ENCODE data around the gene ETNK2. TPM values are rescaled to one million over a fixed set of nuclear protein-coding genes. Genes with fewer than 3 reads are reported as not detected.

Gene ETNK2
- total and polyA plus RNA-seq, 2 of the 8 experiments (the other 6 are each of a cell fraction or from before 2014, with no cell fraction given): 20.1 to 26.7 TPM

GRCh38 chr1:204170494-204171155 lies 18.8 kb upstream of the ETNK2 start:
- Histone ChIP-seq H3K9me3 (ENCODE audit: insufficient read depth in 2 of 2, low read depth in 1 of 2, low read length in 1 of 2) (peaks cover 18 to 25% of the 10 kb centered on the region in 2 experiments), H4K91ac (replicated peaks; ENCODE audit: insufficient read length, low read length) (no peak overlapping the region), H3K23ac (ENCODE audit: insufficient read length) (no peak overlapping the region), H2AK5ac (ENCODE audit: low read depth, low read length) (no peak overlapping the region), H2BK120ac (replicated peaks; ENCODE audit: low read depth, low read length) (no peak overlapping the region), H3K36me3 (ENCODE audit: control insufficient read depth in 2 of 4, insufficient read depth in 4 of 4, low read length in 3 of 4) (no peaks in the 10 kb centered on the region; a peak in 1 of 8 replicates), H2BK20ac (ENCODE audit: low read length) (no peak overlapping the region), H3K56ac (replicated peaks; ENCODE audit: insufficient read length, low read depth, low read length) (no peak overlapping the region), H3K4me2 (ENCODE audit: insufficient read depth in 1 of 2, low read depth in 2 of 2, low read length in 2 of 2) (no peak overlapping the region), H3K27ac (ENCODE audit: low read depth, low read length) (no peak overlapping the region), H3K23me2 (ENCODE audit: low read depth, low read length) (no peaks in the 10 kb centered on the region), H3K4ac (replicated peaks; ENCODE audit: insufficient read length, low read depth, low read length) (no peak overlapping the region), H3K79me2 (ENCODE audit: control insufficient read depth in 1 of 2, insufficient read depth in 2 of 2, low read length in 2 of 2) (no peaks in the 10 kb centered on the region), H3K27me3 (replicated peaks in 1 of 4; ENCODE audit: control insufficient read depth in 3 of 4, extremely low read depth in 1 of 4, insufficient read depth in 3 of 4, low read length in 3 of 4) (0 out of 7 replicates have a peak, but pooled peaks cover 0 to 2% (median 0%) of the 10 kb centered on the region in 4 experiments), H2BK15ac (ENCODE audit: low read length) (no peak overlapping the region), H3K79me1 (ENCODE audit: low read depth, low read length) (no peaks in the 10 kb centered on the region), H2BK12ac (ENCODE audit: low read depth, low read length) (no peak overlapping the region), H2BK5ac (ENCODE audit: low read depth, low read length) (no peak overlapping the region), H4K5ac (ENCODE audit: insufficient read length, low read depth, low read length) (no peak overlapping the region), H3K14ac (ENCODE audit: insufficient read length) (no peak overlapping the region), H2AFZ (ENCODE audit: low read length) (no peak overlapping the region), H4K20me1 (replicated peaks in 1 of 2; ENCODE audit: control insufficient read depth in 1 of 2, insufficient read depth in 2 of 2, low read length in 2 of 2) (no peaks in the 10 kb centered on the region), H4K8ac (ENCODE audit: extremely low read depth, insufficient read depth, low read length) (no peak overlapping the region), H3K4me3 (ENCODE audit: extremely low read depth in 1 of 4, insufficient read depth in 2 of 4, low read depth in 3 of 4, low read length in 4 of 4) (no peak overlapping the region), H3K4me1 (replicated peaks in 1 of 4; ENCODE audit: control insufficient read depth in 3 of 4, insufficient read depth in 4 of 4, low read length in 3 of 4) (no peaks in the 10 kb centered on the region), H3K9ac (replicated peaks in 1 of 4; ENCODE audit: extremely low read depth in 1 of 4, low read depth in 3 of 4, low read length in 3 of 4) (no peak overlapping the region), H3K18ac (ENCODE audit: extremely low read depth, low read length) (no peak overlapping the region)
- no peak for DNase-seq (ENCODE audit: low read depth in 1 of 2, low spot score in 2 of 2)
- CTCF ChIA-PET (ENCODE audit: partially characterized antibody): interaction anchor here (0.6 to 10.6 kb wide), 6 partner anchors 10 to 106 kb away, joined by 3 to 106 read pairs (median 5); partner anchors contain the start of gene GOLT1A
- WGBS, 2 experiments (ENCODE audit: extremely low coverage in 1 of 2, insufficient coverage in 1 of 2, insufficient read length in 1 of 2, insufficient replicate concordance in 2 of 2, low coverage in 1 of 2, low lambda C conversion rate in 2 of 2, missing lambda C conversion rate in 1 of 2): 91% methylated on average over 3 of the region's 3 CpGs; no CpG with 5 or more reads in 1 of the 2 experiments
- POLR2A ChIA-PET (ENCODE audit: partially characterized antibody): no interaction called here
- FAIRE-seq: no peak
- no peak for TF ChIP-seq EZH2 (IDR thresholded peaks at IDR 0.05; ENCODE audit: low read depth, low read length, severe bottlenecking)
